Measurements from ENCODE around the gene KRTAP9-3.
"Not testable (repeated sequence)": the region's sequence is repeated elsewhere in the genome, so short reads cannot be mapped to it uniquely, and the experiment has no call there.

KRTAP9-3 gene

DNA sequence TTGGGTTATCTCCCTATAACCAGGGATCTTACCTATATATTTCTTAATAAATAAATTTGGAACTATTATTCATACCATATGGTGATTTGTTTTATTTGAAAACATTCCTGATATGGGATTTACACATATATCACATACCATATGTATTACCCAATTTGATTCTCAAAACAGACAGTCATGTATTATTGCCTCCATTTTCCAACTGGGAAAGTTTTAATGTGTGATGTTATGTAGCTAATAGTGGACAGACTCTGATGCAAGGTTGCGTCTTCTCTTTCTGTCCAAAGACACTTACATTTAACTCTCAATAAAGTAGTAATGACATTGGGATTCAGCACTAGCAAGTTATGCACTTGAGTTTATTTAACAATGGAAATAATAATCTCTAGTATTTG, 24.0 kb downstream of the KRTAP9-3 start:
- peak; percentile 17 for DNase-seq (ENCODE audit: low read depth)
- TF ChIP-seq, protein P1, sequence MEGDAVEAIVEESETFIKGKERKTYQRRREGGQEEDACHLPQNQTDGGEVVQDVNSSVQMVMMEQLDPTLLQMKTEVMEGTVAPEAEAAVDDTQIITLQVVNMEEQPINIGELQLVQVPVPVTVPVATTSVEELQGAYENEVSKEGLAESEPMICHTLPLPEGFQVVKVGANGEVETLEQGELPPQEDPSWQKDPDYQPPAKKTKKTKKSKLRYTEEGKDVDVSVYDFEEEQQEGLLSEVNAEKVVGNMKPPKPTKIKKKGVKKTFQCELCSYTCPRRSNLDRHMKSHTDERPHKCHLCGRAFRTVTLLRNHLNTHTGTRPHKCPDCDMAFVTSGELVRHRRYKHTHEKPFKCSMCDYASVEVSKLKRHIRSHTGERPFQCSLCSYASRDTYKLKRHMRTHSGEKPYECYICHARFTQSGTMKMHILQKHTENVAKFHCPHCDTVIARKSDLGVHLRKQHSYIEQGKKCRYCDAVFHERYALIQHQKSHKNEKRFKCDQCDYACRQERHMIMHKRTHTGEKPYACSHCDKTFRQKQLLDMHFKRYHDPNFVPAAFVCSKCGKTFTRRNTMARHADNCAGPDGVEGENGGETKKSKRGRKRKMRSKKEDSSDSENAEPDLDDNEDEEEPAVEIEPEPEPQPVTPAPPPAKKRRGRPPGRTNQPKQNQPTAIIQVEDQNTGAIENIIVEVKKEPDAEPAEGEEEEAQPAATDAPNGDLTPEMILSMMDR (conservative IDR thresholded peaks at IDR 0.05; ENCODE audit: control insufficient read depth, insufficient read depth, low read depth, low read length) = no peak
- H3K4me3 ChIP-seq (ENCODE audit: control insufficient read depth, low read depth, low read length) = no peak overlapping the region

DNA sequence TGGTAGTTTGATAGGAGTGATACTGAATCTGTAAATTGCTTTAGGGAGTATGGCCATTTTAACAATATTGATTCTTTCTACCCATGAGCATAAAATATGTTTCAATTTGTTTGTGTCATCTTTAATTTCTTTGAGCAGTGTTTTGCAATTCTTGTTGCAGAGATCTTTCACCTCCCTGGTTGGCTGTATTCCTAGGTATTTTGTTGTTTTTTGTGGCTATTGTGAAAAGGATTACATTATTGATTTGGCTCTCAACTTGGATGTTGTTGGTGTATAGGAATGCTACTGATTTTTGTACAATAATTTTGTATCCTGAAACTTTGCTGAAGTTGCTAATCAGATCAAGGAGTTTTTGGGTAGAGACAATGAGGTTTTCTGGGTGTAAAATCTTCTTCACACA, 26.2 kb downstream of the KRTAP9-3 start:
- no peak overlapping the region for H3K4me3 ChIP-seq (ENCODE audit: control insufficient read depth, low read depth, low read length)
- TF ChIP-seq, protein P1 (conservative IDR thresholded peaks at IDR 0.05; ENCODE audit: control insufficient read depth, insufficient read depth, low read depth, low read length) = no peak
- DNase-seq (ENCODE audit: low read depth) = peak; percentile 7

DNA sequence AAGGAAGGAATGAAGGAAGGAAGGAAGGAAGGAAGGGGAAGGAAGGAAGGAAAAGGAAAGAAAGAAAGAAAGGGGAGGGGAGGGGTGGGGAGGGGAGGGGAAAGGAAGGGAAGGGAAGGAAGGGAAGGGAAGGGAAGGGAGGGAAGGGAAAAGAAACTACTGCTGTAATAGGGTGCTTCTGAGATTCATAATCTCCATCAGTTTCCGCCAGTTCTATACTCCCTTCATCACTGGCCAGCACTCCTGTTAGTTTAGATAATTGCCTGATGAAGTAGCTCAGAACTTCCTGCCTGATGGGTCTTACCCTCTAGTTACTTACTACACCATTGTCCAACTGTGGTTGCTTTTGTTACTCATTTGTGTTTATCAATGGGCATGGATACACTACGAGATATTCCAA, 31.0 kb downstream of the KRTAP9-3 start:
- DNase-seq (ENCODE audit: low read depth) = no peak
- TF ChIP-seq, protein P1 (conservative IDR thresholded peaks at IDR 0.05; ENCODE audit: control insufficient read depth, insufficient read depth, low read depth, low read length) = no peak
- H3K4me3 ChIP-seq (ENCODE audit: control insufficient read depth, low read depth, low read length) = no peak overlapping the region

DNA sequence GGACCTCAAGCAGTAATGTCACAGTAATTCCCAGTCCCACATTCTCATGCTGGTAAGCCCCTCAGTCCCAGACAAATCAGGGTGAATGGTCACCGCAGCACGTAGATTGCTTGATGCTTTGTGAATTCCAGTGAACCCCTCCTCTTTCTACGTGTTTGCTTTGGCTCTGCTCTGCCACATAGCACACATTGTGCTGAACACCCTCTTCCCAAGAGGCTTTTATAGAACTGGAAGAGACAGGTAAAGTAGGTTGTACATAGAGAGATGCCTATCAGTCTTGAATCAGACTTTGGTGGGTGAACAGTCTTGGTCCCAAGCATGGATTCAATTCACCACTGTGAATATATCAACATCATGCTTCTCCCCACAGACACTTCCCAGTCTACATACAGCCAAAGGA, 32.4 kb downstream of the KRTAP9-3 start:
- TF ChIP-seq, protein P1 (conservative IDR thresholded peaks at IDR 0.05; ENCODE audit: control insufficient read depth, insufficient read depth, low read depth, low read length) = no peak
- DNase-seq (ENCODE audit: low read depth) = no peak
- H3K4me3 ChIP-seq (ENCODE audit: control insufficient read depth, low read depth, low read length) = no peak overlapping the region

DNA sequence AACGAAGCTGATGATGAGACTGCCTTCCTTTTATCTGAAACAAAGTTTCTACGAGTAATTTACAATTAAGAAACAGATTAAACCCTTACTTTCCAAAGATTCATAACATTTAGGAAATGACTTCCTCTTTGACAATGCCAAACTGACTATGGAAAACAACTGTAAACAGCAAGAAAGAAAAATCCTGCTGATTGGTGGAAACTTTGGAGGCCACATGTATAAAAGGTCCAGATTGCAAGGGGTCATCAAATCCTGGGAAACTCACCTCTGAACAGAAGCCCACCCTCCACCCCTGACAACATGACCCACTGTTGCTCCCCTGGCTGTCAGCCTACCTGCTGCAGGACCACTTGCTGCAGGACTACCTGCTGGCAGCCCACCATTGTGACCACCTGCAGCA, 32.8 kb downstream of the KRTAP9-3 start, which contains the start of gene KRTAP9-6:
Gene KRTAP9-6, plus strand, starts transcription at position 301 of the 400 bp plus-strand sequence. Its CDS starts 0 bp downstream, at position 301.
- TF ChIP-seq, protein P1 (conservative IDR thresholded peaks at IDR 0.05; ENCODE audit: control insufficient read depth, insufficient read depth, low read depth, low read length) = no peak
- no peak within 1 kb of the TSS for H3K4me3 ChIP-seq (ENCODE audit: control insufficient read depth, low read depth, low read length)
- no peak for DNase-seq (ENCODE audit: low read depth)

DNA sequence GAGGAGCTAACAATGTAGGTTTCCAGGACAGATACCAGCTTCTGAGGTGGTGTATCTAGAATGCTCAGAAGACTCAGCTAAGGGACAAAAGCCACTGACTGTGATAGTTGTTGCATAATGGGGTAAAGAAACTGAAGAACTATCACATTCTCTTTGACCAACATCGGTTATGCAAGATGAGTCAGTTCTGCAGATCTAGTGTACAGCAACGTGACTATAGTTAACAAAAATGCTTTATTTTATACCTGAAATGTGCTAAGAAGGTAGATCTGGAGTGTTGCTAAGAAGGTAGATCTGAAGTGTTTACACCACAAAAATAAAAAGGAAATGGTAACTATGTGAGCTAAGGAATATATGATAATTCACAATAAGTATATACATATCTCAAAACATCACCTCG, 35.5 kb downstream of the KRTAP9-3 start:
- DNase-seq (ENCODE audit: low read depth) = no peak
- no peak overlapping the region for H3K4me3 ChIP-seq (ENCODE audit: control insufficient read depth, low read depth, low read length)
- TF ChIP-seq, protein P1 (conservative IDR thresholded peaks at IDR 0.05; ENCODE audit: control insufficient read depth, insufficient read depth, low read depth, low read length) = no peak

DNA sequence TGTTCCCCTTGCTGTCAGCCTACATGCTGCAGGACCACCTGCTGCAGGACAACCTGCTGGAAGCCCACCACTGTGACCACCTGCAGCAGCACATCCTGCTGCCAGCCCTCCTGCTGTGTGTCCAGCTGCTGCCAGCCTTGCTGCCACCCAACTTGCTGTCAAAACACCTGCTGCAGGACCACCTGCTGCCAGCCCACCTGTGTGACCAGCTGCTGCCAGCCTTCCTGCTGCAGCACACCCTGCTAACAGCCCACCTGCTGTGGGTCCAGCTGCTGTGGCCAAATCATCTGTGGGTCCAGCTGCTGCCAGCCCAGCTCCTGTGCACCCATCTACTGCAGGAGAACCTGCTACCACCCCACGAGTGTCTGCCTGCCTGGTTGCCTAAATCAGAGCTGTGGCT, 39.1 kb downstream of the KRTAP9-3 start:
- not testable (repeated sequence) for DNase-seq (ENCODE audit: low read depth); H3K4me3 ChIP-seq (ENCODE audit: control insufficient read depth, low read depth, low read length)
